ENCODE measurements around the gene AMOTL1. TPM values are rescaled to one million over a fixed set of nuclear protein-coding genes. Genes with fewer than 3 reads are reported as not detected.
A peak's percentile ranks its signal among the peaks of the same experiment; 100 is the strongest.
"Not testable (repeated sequence)": the region's sequence is repeated elsewhere in the genome, so short reads cannot be mapped to it uniquely, and the experiment has no call there.

AMOTL1 gene
- total RNA-seq, 2 donors from 2014 or later: 0.06 to 0.34 TPM

DNA sequence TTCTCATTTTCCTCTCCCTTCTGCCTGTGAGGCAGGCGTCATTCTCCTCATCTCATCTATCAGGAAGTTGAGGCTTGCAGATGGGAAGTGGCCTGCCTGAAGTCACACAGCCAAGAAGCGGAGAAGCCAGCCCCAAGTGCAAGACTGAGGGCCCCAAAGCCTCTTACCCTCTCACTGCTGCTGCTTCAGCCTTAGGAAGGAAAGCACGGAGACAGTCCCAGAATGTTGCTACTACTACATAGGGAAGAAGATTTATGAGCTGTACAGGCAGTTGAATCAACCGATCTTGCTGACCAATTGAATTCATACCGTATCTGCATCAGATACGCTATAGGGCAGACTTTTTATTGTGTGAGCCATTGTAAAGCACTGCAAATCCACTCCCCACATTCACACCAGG lies 116.2 kb downstream of the AMOTL1 start:
- no peaks in the 10 kb centered on the region for H3K36me3 Mint-ChIP-seq (ENCODE audit: low read depth)
- H3K4me1 Mint-ChIP-seq: no peaks in the 10 kb centered on the region
- H3K27me3 Mint-ChIP-seq: peaks cover 2% of the 10 kb centered on the region
- H3K27ac Mint-ChIP-seq: no peak overlapping the region
- H3K9me3 Mint-ChIP-seq: peaks cover 11% of the 10 kb centered on the region
- no peak for ATAC-seq (replicated peaks)
- no peak overlapping the region for H3K4me3 Mint-ChIP-seq

DNA sequence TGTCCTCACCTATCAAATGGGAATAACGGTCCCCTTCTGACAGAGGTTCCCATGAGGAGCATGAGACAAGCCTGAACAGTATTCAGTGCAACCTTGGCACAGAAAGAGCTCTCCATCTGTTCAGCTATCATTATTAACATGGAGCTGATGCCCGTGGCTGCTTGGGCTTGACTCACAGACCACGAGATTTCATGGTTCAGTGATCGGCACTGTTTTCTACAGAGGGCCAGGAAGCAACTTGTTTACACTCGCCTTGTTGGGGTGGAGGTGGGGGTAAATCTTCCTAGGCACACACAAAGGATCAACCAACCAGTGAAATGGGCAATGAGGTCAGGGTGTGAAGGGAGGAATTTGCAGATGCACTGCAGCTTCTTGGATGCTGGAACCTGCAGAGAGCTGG lies 117.0 kb downstream of the AMOTL1 start:
- no peak for ATAC-seq (replicated peaks)
- H3K36me3 Mint-ChIP-seq (ENCODE audit: low read depth): no peaks in the 10 kb centered on the region
- H3K4me1 Mint-ChIP-seq: no peaks in the 10 kb centered on the region
- no peak overlapping the region for H3K4me3 Mint-ChIP-seq
- no peak overlapping the region for H3K27ac Mint-ChIP-seq
- H3K9me3 Mint-ChIP-seq: peaks cover 11% of the 10 kb centered on the region
- H3K27me3 Mint-ChIP-seq: no peaks in the 10 kb centered on the region

DNA sequence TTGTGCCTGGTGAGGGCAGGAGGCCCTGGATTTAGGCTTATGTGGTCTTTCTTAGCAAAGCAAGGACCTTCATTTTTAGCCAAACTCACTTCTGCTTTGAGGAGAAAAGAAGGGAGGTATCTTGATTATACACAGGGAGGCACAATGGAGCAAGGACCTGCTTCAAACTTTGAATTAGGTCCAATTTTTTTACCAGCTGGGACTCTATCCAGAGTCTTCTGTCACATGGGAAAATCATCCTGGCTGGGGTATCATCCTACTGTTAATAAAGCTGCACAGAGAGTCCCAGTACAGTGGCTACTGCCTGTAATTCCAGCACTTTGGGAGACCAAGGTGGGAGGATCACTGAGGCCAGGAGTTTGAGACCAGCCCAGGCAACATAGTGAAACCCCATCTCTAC lies 117.4 kb downstream of the AMOTL1 start:
- Mint-ChIP-seq H3K4me1 (no peaks in the 10 kb centered on the region), H3K9me3 (peaks cover 11% of the 10 kb centered on the region), H3K27me3 (no peaks in the 10 kb centered on the region), H3K4me3 (no peak overlapping the region), H3K27ac (no peak overlapping the region), H3K36me3 (ENCODE audit: low read depth) (no peaks in the 10 kb centered on the region)
- no peak for ATAC-seq (replicated peaks)

DNA sequence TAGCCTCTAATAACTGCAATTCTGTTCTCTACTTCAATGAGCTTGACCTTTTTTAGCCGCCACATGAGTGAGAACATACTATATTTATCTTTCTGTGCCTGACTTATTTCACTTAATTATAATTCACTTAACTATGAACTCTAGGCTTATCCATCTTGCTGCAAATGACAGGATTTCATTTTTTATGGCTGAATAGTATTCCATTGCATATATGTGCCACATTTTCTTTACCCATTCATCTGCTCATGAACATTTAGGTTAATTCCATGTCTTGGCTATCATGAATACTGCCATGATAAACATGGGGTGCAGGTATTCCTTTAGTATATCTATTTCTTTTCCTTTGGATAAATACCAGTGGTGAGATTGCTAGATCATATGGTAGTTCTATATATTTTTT lies 120.0 kb downstream of the AMOTL1 start:
- Mint-ChIP-seq H3K36me3 (ENCODE audit: low read depth) (no peaks in the 10 kb centered on the region), H3K4me1 (no peaks in the 10 kb centered on the region), H3K27ac (no peak overlapping the region), H3K27me3 (peaks cover 10% of the 10 kb centered on the region), H3K4me3 (no peak overlapping the region), H3K9me3 (peaks cover 27% of the 10 kb centered on the region)
- ATAC-seq (replicated peaks): no peak

DNA sequence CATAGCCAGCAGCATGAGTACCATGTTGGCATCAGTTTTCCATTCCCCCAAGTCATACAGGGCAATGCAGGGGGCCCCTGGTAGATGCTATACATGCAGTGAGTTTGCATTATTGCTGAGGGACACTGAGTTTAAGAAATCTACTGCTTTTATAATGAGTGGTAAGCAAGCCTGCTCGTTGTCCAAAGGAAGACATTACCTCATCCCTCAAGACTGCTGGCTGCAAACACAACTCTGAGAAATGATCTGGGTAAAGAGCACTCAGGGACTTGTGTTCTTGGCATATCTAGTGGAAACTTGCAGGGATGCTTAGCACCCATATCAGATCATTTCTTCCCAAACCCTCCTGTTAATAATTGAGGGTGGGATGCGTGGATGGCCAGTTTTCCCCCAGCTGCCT lies 127.3 kb downstream of the AMOTL1 start:
- no peak for ATAC-seq (replicated peaks)
- H3K4me1 Mint-ChIP-seq: no peaks in the 10 kb centered on the region
- H3K9me3 Mint-ChIP-seq: peaks cover 18% of the 10 kb centered on the region
- H3K27ac Mint-ChIP-seq: no peak overlapping the region
- peaks cover 14% of the 10 kb centered on the region for H3K27me3 Mint-ChIP-seq
- no peaks in the 10 kb centered on the region for H3K36me3 Mint-ChIP-seq (ENCODE audit: low read depth)
- H3K4me3 Mint-ChIP-seq: no peak overlapping the region

DNA sequence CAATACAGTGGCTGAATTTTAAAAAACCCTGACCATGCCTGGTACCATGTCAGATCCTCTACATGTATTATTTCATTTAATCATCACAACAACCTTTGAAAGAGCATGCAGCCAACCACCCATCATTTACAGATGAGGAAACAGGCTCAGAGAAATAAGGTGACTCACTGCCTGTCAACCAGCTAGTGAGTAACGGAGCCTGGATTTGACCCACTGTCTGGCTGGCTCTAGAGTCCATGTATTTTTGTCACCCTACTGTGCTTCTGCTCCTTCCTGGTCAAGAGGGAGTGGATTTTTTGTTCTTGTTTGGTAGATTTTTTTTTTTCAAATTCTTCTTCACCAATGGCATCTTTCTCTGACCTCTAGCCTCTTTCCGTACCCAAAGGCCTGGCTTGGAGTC lies 127.8 kb downstream of the AMOTL1 start:
- H3K36me3 Mint-ChIP-seq (ENCODE audit: low read depth): no peaks in the 10 kb centered on the region
- no peaks in the 10 kb centered on the region for H3K4me1 Mint-ChIP-seq
- peaks cover 14% of the 10 kb centered on the region for H3K27me3 Mint-ChIP-seq
- ATAC-seq (replicated peaks): no peak
- H3K4me3 Mint-ChIP-seq: no peak overlapping the region
- H3K9me3 Mint-ChIP-seq: peaks cover 18% of the 10 kb centered on the region
- H3K27ac Mint-ChIP-seq: no peak overlapping the region

DNA sequence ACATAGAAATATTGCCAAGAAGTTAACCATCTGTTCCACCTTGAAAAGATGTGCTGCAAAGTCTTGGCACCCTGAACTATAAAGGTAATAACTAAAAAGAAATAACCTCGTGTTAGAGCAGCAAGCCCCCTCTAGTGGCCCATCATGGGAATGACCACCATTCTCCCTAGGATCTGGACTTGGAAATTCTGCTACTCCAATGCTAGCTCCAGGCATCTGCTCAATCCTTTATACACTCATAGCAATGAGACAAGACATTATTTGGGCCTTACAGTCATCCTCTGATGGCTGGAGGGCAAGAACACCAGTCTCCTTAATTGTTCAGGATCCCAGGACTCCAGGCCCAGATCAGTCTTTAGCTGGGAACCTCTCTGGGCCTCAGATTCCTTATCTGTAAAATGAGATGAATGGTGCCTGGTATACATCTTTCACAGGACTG lies 129.2 kb downstream of the AMOTL1 start:
- H3K4me1 Mint-ChIP-seq: no peaks in the 10 kb centered on the region
- H3K4me3 Mint-ChIP-seq: no peak overlapping the region
- no peak overlapping the region for H3K27ac Mint-ChIP-seq
- no peaks in the 10 kb centered on the region for H3K36me3 Mint-ChIP-seq (ENCODE audit: low read depth)
- ATAC-seq (replicated peaks): peak; percentile 26
- peaks cover 9% of the 10 kb centered on the region for H3K27me3 Mint-ChIP-seq
- H3K9me3 Mint-ChIP-seq: peaks cover 11% of the 10 kb centered on the region

DNA sequence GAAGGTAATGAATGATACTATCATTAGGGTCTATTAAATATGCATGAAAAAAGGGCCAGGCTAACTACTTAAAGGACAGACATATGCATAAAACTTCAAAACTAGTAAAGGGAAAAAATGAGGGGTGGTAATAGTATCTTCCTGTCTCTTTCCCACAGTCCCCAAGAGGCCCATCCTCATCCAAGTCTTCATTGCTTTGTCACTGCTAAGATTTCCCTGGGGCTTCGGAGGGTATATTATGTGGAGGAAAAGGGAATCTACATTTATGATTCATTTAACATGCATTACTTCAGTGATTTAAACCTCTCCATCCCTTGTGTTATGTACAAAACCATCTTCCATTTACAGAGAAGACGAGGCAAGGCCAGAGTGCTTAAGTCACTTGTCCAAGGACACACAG lies 139.1 kb downstream of the AMOTL1 start:
- peaks cover 4% of the 10 kb centered on the region for H3K9me3 Mint-ChIP-seq
- H3K27me3 Mint-ChIP-seq: no peaks in the 10 kb centered on the region
- H3K4me3 Mint-ChIP-seq: no peak overlapping the region
- no peak for ATAC-seq (replicated peaks)
- no peak overlapping the region for H3K27ac Mint-ChIP-seq
- H3K36me3 Mint-ChIP-seq (ENCODE audit: low read depth): no peaks in the 10 kb centered on the region
- no peaks in the 10 kb centered on the region for H3K4me1 Mint-ChIP-seq

DNA sequence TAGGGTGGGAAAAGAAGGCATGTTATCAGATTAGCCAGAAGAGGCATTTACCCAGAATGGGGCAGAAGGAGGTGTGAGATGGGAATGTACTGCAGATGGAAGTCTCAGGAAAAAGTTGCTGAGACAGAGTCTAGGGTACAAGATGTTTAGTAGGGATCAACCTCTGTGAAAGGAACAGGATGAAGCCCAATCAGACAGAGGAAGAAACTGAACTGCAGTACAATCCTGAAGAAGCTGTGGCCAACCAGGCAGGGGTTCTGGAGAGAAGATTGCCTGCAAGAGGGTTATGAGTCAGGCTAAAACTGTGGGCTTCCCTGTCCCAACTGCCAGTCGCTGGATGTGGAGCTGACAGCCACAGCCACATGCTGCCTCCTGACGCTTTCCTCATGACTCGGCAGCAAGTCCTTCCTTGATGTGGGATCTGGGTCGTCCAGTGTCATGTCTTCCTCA lies 141.2 kb downstream of the AMOTL1 start:
- Mint-ChIP-seq H3K36me3 (ENCODE audit: low read depth) (no peaks in the 10 kb centered on the region), H3K27me3 (no peaks in the 10 kb centered on the region), H3K27ac (no peak overlapping the region), H3K4me1 (no peaks in the 10 kb centered on the region), H3K4me3 (no peak overlapping the region), H3K9me3 (peaks cover 4% of the 10 kb centered on the region)
- no peak for ATAC-seq (replicated peaks)

DNA sequence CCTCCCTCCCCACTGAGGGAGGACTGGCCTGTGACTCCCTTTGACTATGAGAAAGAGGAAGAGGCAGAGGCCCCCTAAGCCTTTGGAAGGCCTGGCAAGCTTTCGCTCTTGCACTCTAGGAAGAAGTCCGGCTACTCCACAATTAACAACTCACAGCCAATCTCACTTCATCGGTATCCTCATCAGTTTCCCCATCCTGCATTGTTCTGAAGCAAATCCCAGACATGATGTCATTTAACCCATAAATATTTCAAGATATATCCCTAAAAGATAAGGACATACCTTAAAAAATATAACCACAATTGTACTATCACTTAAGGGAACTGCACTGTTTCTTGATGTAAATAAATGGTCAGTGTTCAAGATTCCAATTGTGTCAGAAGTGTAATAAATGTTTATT lies 142.1 kb downstream of the AMOTL1 start:
- Mint-ChIP-seq H3K27me3 (no peaks in the 10 kb centered on the region), H3K4me3 (no peak overlapping the region)
- ATAC-seq (replicated peaks): no peak

DNA sequence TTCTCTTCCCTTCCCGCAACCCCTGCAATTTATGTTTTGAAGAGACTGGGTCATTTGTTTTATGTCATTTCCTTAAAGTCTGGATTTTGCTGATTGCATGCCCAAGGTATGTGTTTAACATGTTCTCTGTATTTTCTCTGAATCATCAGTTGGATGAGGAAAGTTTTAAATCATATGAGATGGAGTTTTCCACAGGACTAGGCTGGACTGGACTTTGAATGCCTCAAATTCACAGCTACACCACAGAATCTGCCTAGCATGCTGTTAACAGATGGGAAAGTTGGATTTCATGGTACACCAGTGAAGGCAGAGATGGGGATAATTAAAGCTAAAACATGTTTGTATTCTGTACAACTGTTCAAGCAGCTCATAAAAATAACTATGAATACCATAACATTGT lies 142.6 kb downstream of the AMOTL1 start:
- Mint-ChIP-seq H3K36me3 (ENCODE audit: low read depth) (no peaks in the 10 kb centered on the region), H3K4me1 (no peaks in the 10 kb centered on the region), H3K27me3 (no peaks in the 10 kb centered on the region), H3K4me3 (no peak overlapping the region), H3K9me3 (no peaks in the 10 kb centered on the region), H3K27ac (no peak overlapping the region)
- ATAC-seq (replicated peaks): no peak

More for the DNA sequence above, 142.1 kb downstream of the AMOTL1 start:
- no peaks in the 10 kb centered on the region for H3K9me3 Mint-ChIP-seq
- H3K27ac Mint-ChIP-seq: no peak overlapping the region
- H3K36me3 Mint-ChIP-seq (ENCODE audit: low read depth): no peaks in the 10 kb centered on the region
- H3K4me1 Mint-ChIP-seq: no peaks in the 10 kb centered on the region

DNA sequence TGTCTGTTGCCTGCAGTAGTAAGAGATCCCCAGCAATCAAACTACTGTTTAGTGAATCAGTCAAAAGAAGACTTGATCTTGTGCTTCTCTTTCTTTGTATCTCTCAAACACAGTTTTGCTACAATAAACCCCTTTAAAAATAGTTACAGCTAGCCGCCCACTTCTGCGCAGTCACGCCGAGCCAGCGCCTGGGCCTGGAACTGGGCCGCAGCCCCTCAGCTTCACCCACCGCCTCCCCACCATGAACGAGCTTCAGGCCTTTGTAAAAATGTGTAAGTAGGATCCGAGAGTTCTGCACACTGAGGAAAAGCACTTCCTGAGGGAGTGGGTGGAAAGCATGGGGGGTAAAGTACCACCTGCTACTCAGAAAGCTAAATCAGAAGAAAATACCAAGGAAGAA lies 144.7 kb downstream of the AMOTL1 start:
- ATAC-seq (replicated peaks): no peak
- no peaks in the 10 kb centered on the region for H3K36me3 Mint-ChIP-seq (ENCODE audit: low read depth)
- H3K4me1 Mint-ChIP-seq: no peaks in the 10 kb centered on the region
- H3K27ac Mint-ChIP-seq: no peak overlapping the region
- no peaks in the 10 kb centered on the region for H3K9me3 Mint-ChIP-seq
- no peak overlapping the region for H3K4me3 Mint-ChIP-seq
- H3K27me3 Mint-ChIP-seq: no peaks in the 10 kb centered on the region

DNA sequence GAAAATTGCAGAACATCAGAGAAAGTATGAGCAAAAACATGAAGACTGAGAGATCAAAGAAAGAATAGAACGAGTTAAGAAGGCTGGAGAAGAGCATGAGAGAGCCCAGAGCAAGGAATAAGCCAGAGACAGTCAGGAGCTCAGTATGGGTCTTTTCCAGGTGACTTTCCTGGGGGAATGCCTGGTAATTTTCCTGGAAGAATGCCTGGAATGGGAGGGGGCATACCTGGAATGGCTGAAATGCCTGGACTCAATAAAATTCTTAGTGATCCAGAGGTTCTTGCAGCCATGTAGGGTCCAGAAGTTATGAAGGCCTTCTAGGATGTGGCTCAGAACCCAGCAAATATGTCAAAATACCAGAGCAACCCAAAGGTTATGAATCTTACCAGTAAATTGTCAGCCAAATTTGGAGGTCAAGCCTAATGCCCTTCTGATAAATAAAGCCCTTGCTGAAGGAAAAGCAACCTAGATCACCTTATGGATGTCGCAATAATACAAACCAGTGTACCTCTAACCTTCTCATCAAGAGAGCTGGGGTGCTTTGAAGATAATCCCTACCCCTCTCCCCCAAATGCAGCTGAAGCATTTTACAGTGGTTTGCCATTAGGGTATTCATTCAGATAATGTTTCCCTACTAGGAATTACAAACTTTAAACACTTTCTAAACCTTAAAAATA lies 145.7 kb downstream of the AMOTL1 start:
- H3K4me1 Mint-ChIP-seq; H3K27me3 Mint-ChIP-seq; ATAC-seq (replicated peaks); H3K9me3 Mint-ChIP-seq; H3K27ac Mint-ChIP-seq; H3K4me3 Mint-ChIP-seq; H3K36me3 Mint-ChIP-seq (ENCODE audit: low read depth): not testable (repeated sequence)

DNA sequence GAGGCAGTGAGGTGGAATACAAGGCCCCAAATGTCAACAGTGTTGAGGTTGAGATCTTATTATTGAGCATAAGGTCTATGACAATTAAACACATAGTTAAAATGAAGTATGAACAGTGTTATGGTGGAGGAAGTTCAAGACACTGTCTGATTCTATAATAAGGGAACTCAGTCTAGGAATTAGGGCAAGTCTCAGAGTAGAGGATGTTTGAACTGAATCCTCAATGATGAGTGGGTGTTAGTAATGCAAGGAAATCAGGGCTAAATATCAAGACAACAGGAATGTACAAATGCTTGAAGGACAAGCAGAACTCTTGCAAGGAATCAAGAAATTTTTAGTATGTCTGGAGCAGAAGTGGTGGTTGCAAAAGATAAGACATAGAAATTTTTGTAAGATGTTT lies 152.2 kb downstream of the AMOTL1 start:
- Mint-ChIP-seq H3K4me1 (peaks cover 13% of the 10 kb centered on the region), H3K27ac (no peak overlapping the region), H3K4me3 (no peak overlapping the region), H3K36me3 (ENCODE audit: low read depth) (no peaks in the 10 kb centered on the region), H3K27me3 (no peaks in the 10 kb centered on the region), H3K9me3 (peaks cover 5% of the 10 kb centered on the region)
- ATAC-seq (replicated peaks): no peak

DNA sequence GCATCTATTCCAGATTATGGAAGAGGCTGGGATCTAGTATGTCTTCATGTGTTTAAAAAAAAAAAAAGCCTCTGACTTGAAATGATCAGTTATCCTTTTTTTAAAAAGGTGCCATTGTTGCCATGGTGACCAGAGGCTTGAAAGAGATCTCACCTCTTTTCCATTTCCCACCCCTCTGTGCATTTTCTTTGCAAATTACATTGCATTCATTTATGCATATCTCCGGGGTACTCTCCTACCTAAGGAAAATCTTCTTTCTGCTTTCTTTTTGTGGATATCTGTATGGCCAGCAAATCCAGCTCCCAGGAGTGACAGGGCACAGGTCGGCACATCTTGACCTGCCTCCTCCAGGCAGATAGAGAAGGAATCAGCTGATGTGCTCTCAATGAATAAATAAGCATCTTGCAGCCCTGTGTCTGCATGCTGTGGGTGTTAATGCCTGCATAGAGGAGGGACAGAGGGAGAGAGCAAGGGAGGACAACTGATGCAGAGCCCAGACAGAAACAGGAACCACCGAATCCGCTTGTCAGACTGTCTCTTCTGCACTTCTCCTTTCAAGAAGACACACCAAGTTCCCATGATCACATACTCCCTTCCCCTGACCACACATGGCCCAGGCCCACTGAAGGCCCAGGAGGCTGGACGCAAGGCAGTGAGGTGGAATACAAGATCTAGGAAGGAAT lies 154.3 kb downstream of the AMOTL1 start:
- Mint-ChIP-seq H3K27me3 (no peaks in the 10 kb centered on the region), H3K4me1 (peaks cover 21% of the 10 kb centered on the region)
- no peak for ATAC-seq (replicated peaks)

More for the DNA sequence above, 154.3 kb downstream of the AMOTL1 start:
- H3K9me3 Mint-ChIP-seq: peaks cover 5% of the 10 kb centered on the region
- no peaks in the 10 kb centered on the region for H3K36me3 Mint-ChIP-seq (ENCODE audit: low read depth)
- H3K27ac Mint-ChIP-seq: no peak overlapping the region
- no peak overlapping the region for H3K4me3 Mint-ChIP-seq

Data from activated T-helper 17 cell treated with anti-CD3 and anti-CD28 coated beads, Interleukin-2, amount 50 U/mL, for 72 hours (primary cell).